Endodermal cell (in vitro differentiated cells): ENCODE results near the gene POMT2. TPM values are rescaled to one million over a fixed set of nuclear protein-coding genes. Genes with fewer than 3 reads are reported as not detected.

Experiments used
- DNase-seq: peaks from one replicate; pipeline ENCODE4 v3.0.0-alpha.2; 2017
- H3K27ac ChIP-seq: 2 replicates; pipeline ENCODE4 v1.5.1; 2013; ENCODE audit warnings: mild to moderate bottlenecking, low read depth, low read length, moderate library complexity
- H3K27me3 ChIP-seq: 2 replicates; pipeline ENCODE4 v1.6.1; 2013; ENCODE audit warnings: mild to moderate bottlenecking, low read length, moderate library complexity; ENCODE audit not compliant: insufficient read depth, control insufficient read depth, poor library complexity, severe bottlenecking
- H3K36me3 ChIP-seq: 2 replicates; pipeline ENCODE4 v1.7.0; 2013; ENCODE audit warnings: mild to moderate bottlenecking, low read length, moderate library complexity; ENCODE audit not compliant: control insufficient read depth, insufficient read depth
- H3K4me1 ChIP-seq: one replicate; pipeline ENCODE4 v1.7.0; 2013; ENCODE audit warnings: low read length; ENCODE audit not compliant: control insufficient read depth, insufficient read depth
- H3K4me3 ChIP-seq: 2 replicates; pipeline ENCODE4 v1.5.1; 2013; ENCODE audit warnings: mild to moderate bottlenecking, low read length, moderate library complexity
- H3K9ac ChIP-seq: 2 replicates; pipeline ENCODE4 v1.6.1; 2013; ENCODE audit warnings: mild to moderate bottlenecking, low read length, moderate library complexity; ENCODE audit not compliant: poor library complexity, severe bottlenecking; ENCODE audit errors: extremely low read depth
- H3K9me3 ChIP-seq: 2 replicates; pipeline ENCODE4 v1.6.1; 2013; ENCODE audit warnings: mild to moderate bottlenecking, low read length, moderate library complexity; ENCODE audit not compliant: control insufficient read depth
- H3K27ac Mint-ChIP-seq: 2 replicates; pipeline ENCODE4 v1.8.0; 2020; ENCODE audit warnings: mixed read lengths
- H3K27me3 Mint-ChIP-seq: 2 replicates; pipeline ENCODE4 v1.8.0; 2021; ENCODE audit warnings: mild to moderate bottlenecking, mixed read lengths; ENCODE audit not compliant: insufficient read depth
- H3K36me3 Mint-ChIP-seq: 2 replicates; pipeline ENCODE4 v1.8.0; 2020; ENCODE audit warnings: low read depth, mixed read lengths
- H3K4me1 Mint-ChIP-seq: 2 replicates; pipeline ENCODE4 v1.8.0; 2020; ENCODE audit warnings: mixed read lengths
- H3K4me3 Mint-ChIP-seq: 2 replicates; pipeline ENCODE4 v1.8.0; 2020; ENCODE audit warnings: mild to moderate bottlenecking, moderate library complexity, mixed read lengths
- H3K9me3 Mint-ChIP-seq: 2 replicates; pipeline ENCODE4 v1.8.0; 2020; ENCODE audit warnings: mild to moderate bottlenecking, mixed read lengths
- CTCF ChIP-seq: fragments of 200-600 bp; sonication (generic); conservative IDR thresholded peaks from 2 replicates; pipeline ENCODE4 v1.5.0; 2021; ENCODE audit warnings: antibody characterized with exemption, mild to moderate bottlenecking
- WGBS, 2 experiments: methylation state at CpG; one replicate each; pipeline versions ENCODE4 v1.1.5 to v1.1.7; 2013; ENCODE audit warnings: missing lambda C conversion rate in 2 of 2, mixed read lengths in 1 of 2; ENCODE audit not compliant: insufficient coverage in 1 of 2, insufficient read length in 1 of 2; 5-methylcytosine and 5-hydroxymethylcytosine counted together
- total RNA-seq, 2 donors: library from RNA; stranded (reverse); fragmentation: NEBNext Ultra II Directional in 1 of 2; extraction: Animal tissue kit (Norgen Biotek cat#: 25700) in 1 of 2; gene quantifications; 2 replicates in 1 of 2; 3 replicates in 1 of 2; pipeline ENCODE4 v1.2.1, GENCODE V29; 2021

POMT2 gene
- total RNA-seq, 2 donors from 2014 or later, result 58.5 to 70.6 TPM

DNA sequence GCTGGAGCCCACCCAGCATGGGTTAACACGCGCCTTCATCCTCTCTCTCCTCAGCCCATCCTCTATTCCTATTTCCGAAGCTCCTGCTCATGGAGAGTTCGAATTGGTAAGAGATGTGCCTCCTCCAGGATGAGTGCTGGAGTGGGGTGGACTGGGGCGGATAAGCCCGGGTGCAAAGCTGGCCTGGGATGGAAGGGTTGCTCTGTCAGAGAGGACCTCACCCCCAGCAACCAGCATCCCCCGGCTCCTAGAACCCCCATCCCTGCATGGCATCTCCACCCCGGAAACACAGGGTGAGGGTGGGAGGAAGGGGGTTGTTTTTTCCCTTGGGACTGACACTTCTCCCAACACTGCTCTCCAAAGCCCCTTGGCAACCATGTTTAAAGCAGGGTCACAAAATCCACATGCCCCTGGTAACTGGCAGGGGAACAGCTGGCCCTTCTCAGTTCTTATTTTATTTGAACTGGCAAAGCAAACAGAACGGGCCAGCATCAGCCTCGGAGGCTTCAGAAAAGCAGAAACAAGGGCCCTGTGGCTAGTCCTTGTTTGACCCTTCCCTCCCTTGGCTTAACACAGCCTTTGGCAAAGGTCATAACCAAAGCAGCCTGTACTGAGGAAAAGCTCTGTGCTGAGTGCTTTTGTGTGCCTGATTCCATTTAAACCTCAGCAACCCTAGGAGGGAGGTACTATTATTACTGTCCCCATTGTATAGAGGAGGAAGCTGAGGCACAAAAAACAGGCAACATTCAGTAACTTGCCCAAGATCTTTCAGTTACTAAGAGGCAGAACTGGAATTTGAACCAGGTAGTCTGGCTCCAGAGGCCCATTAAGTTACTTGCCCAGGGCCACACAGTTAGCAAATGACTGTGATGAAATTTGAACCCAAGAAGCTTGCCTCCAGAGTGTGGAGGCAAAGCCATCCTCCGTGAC lies 4.4 kb upstream of the POMT2 start:
- TF ChIP-seq CTCF, result no peak
- H3K9me3 Mint-ChIP-seq, result no peaks in the 10 kb centered on the region
- H3K27ac Mint-ChIP-seq, result no peak overlapping the region
- H3K4me3 Mint-ChIP-seq, result no peak overlapping the region
- H3K4me1 Mint-ChIP-seq, result peaks cover 11% of the 10 kb centered on the region
- H3K27me3 Mint-ChIP-seq, result no peaks in the 10 kb centered on the region
- H3K27ac ChIP-seq, result no peak overlapping the region
- no peak overlapping the region for H3K9ac ChIP-seq
- H3K9me3 ChIP-seq, result no peaks in the 10 kb centered on the region
- no peak overlapping the region for H3K4me3 ChIP-seq
- no peaks in the 10 kb centered on the region for H3K36me3 ChIP-seq
- DNase-seq, result peak; percentile 38
- H3K4me1 ChIP-seq, result peaks cover 2% of the 10 kb centered on the region
- peaks cover 3% of the 10 kb centered on the region for H3K36me3 Mint-ChIP-seq
- no peaks in the 10 kb centered on the region for H3K27me3 ChIP-seq
- WGBS, 2 experiments, result 94 to 100% methylated on average over 2 to 7 of the region's 11 CpGs

DNA sequence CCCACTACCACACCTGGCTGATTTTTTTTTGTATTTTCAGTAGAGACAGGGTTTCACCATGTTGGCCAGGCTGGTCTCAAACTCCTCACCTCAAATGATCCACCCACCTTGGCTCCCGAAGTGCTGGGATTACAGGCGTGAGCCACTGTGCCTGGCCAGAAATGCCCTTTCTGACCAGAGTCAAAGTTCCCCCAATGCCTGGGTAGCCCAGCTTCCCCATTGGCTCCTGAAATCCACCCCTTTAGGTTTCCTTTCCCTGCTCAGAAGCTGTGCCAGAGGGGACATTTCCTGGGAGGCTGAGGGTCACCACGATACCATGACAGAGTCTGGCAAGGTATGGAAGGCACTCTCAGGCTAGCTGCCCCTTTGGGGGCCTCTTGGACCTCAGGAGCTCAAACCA lies 3.6 kb upstream of the POMT2 start:
- no peaks in the 10 kb centered on the region for H3K9me3 ChIP-seq
- DNase-seq, result no peak
- Mint-ChIP-seq H3K36me3 (peaks cover 3% of the 10 kb centered on the region), H3K4me3 (no peak overlapping the region), H3K4me1 (peaks cover 19% of the 10 kb centered on the region), H3K9me3 (no peaks in the 10 kb centered on the region), H3K27me3 (no peaks in the 10 kb centered on the region), H3K27ac (no peak overlapping the region)
- H3K27me3 ChIP-seq, result no peaks in the 10 kb centered on the region
- WGBS, 2 experiments, result 80 to 95% methylated on average over 2 to 3 of the region's 3 CpGs
- peaks cover 5% of the 10 kb centered on the region for H3K4me1 ChIP-seq
- H3K27ac ChIP-seq, result no peak overlapping the region
- no peak overlapping the region for H3K9ac ChIP-seq
- H3K4me3 ChIP-seq, result no peak overlapping the region
- TF ChIP-seq CTCF, result no peak
- no peaks in the 10 kb centered on the region for H3K36me3 ChIP-seq

GRCh38 chr14:77323571-77323970 lies 2.9 kb upstream of the POMT2 start:
- Mint-ChIP-seq H3K27me3 (no peaks in the 10 kb centered on the region), H3K27ac (no peak overlapping the region), H3K4me1 (peaks cover 24% of the 10 kb centered on the region), H3K9me3 (no peaks in the 10 kb centered on the region), H3K36me3 (peaks cover 3% of the 10 kb centered on the region), H3K4me3 (no peak overlapping the region)
- Histone ChIP-seq H3K9me3 (no peaks in the 10 kb centered on the region), H3K36me3 (no peaks in the 10 kb centered on the region), H3K27ac (no peak overlapping the region), H3K27me3 (no peaks in the 10 kb centered on the region), H3K4me3 (no peak overlapping the region), H3K4me1 (peaks cover 5% of the 10 kb centered on the region), H3K9ac (no peak overlapping the region)
- peak; percentile 26 for DNase-seq
- TF ChIP-seq CTCF, result no peak
- WGBS, 2 experiments, result 96 to 97% methylated on average over 4 of the region's 4 CpGs
